SIG-M5 treated with dmso at 0.1 percent for 504 hours (cell line): ENCODE data around the gene BTBD10.
"Not testable (repeated sequence)": the region's sequence is repeated elsewhere in the genome, so short reads cannot be mapped to it uniquely, and the experiment has no call there.

Experiments
- DNase-seq: peaks from one replicate; lab custom pipeline; 2025; ENCODE audit not compliant: unreplicated experiment; lab: John Stamatoyannopoulos, UW

Gene BTBD10

GRCh38 chr11:13445588-13445987 lies 17.4 kb downstream of the BTBD10 start:
- no peak for DNase-seq

- peak; percentile 3 for DNase-seq
Observed at GRCh38 chr11:13440100-13440855, 22.7 kb downstream of the BTBD10 start.

GRCh38 chr11:13438291-13438690 lies 24.7 kb downstream of the BTBD10 start:
- DNase-seq = no peak

GRCh38 chr11:13436836-13437235 lies 26.2 kb downstream of the BTBD10 start:
- DNase-seq = not testable (repeated sequence)

GRCh38 chr11:13434247-13435205 lies 28.5 kb downstream of the BTBD10 start:
- DNase-seq = no peak

GRCh38 chr11:13433437-13433836 lies 29.6 kb downstream of the BTBD10 start:
- no peak for DNase-seq

- DNase-seq = no peak
Observed at GRCh38 chr11:13429836-13430235, 33.2 kb downstream of the BTBD10 start.

GRCh38 chr11:13429288-13429687 lies 33.7 kb downstream of the BTBD10 start:
- no peak for DNase-seq

GRCh38 chr11:13427440-13427839 lies 35.6 kb downstream of the BTBD10 start:
- no peak for DNase-seq

GRCh38 chr11:13423372-13423771 lies 39.6 kb downstream of the BTBD10 start:
- DNase-seq = no peak

GRCh38 chr11:13421561-13421960 lies 41.5 kb downstream of the BTBD10 start:
- DNase-seq = no peak

- DNase-seq = no peak
Observed at GRCh38 chr11:13415201-13415600, 47.8 kb downstream of the BTBD10 start.

- no peak for DNase-seq
Observed at GRCh38 chr11:13405220-13405619, 57.8 kb downstream of the BTBD10 start.

GRCh38 chr11:13398335-13398734 lies 64.7 kb downstream of the BTBD10 start:
- not testable (repeated sequence) for DNase-seq

- DNase-seq = no peak
Observed at GRCh38 chr11:13391217-13391616, 71.8 kb downstream of the BTBD10 start.

GRCh38 chr11:13388741-13389140 lies 74.3 kb downstream of the BTBD10 start:
- no peak for DNase-seq

GRCh38 chr11:13386567-13386966 lies 76.5 kb downstream of the BTBD10 start:
- DNase-seq = no peak

GRCh38 chr11:13384908-13385640 lies 77.9 kb downstream of the BTBD10 start:
- DNase-seq = peak; percentile 48

- no peak for DNase-seq
Observed at GRCh38 chr11:13382751-13383150, 80.3 kb downstream of the BTBD10 start.

- no peak for DNase-seq
Observed at GRCh38 chr11:13380731-13381130, 82.3 kb downstream of the BTBD10 start.

- DNase-seq = no peak
Observed at GRCh38 chr11:13378316-13378715, 84.7 kb downstream of the BTBD10 start.
